Esophagus muscularis mucosa (tissue), 4 donors: ENCODE results near the gene PANX3. TPM values are rescaled to one million over a fixed set of nuclear protein-coding genes. Genes with fewer than 3 reads are reported as not detected.

Experiments
- DNase-seq: peaks from one replicate; pipeline ENCODE4 v3.0.0-alpha.2; 2017; ENCODE audit errors: extremely low spot score
- H3K27ac ChIP-seq, 4 donors: fragments of 200-600 bp; sonication (generic); replicated peaks in 1 of 4; 1 replicate in 3 of 4; 2 replicates in 1 of 4; pipeline ENCODE4 v1.5.1; 2016 to 2019; ENCODE audit warnings: mild to moderate bottlenecking in 1 of 4
- H3K27me3 ChIP-seq, 4 donors: fragments of 200-600 bp; sonication (generic); one replicate each; pipeline versions ENCODE4 v1.5.1 to v1.6.0; 2016 to 2019
- H3K36me3 ChIP-seq, 4 donors: fragments of 200-600 bp; sonication (generic); one replicate each; pipeline ENCODE4 v1.5.1; 2016 to 2019
- H3K4me1 ChIP-seq, 4 donors: fragments of 200-600 bp; sonication (generic); one replicate each; pipeline ENCODE4 v1.5.1; 2016 to 2019
- H3K4me3 ChIP-seq, 4 donors: fragments of 200-600 bp; sonication (generic); 1 replicate in 2 of 4; 2 replicates in 2 of 4; pipeline ENCODE4 v1.5.1; 2016 to 2019; ENCODE audit warnings: mild to moderate bottlenecking in 4 of 4, moderate library complexity in 1 of 4
- H3K9me3 ChIP-seq, 4 donors: fragments of 200-600 bp; sonication (generic); 1 replicate in 3 of 4; 2 replicates in 1 of 4; pipeline ENCODE4 v1.5.1; 2016 to 2019
- CTCF ChIP-seq, 3 experiments: fragments of 200-600 bp in 2 of 3; fragments of 450-650 bp in 1 of 3; sonication (generic) in 2 of 3; IDR thresholded peaks; one replicate each; pipeline ENCODE4 v1.5.1; 2017 to 2019; ENCODE audit warnings: antibody characterized with exemption in 3 of 3, mild to moderate bottlenecking in 2 of 3, moderate library complexity in 1 of 3
- EP300 ChIP-seq: sonication (generic); formaldehyde crosslinking; IDR thresholded peaks from one replicate; pipeline ENCODE4 v1.6.1; 2017; ENCODE audit warnings: antibody characterized with exemption
- POLR2A ChIP-seq: fragments of 450-650 bp; IDR thresholded peaks from one replicate; pipeline ENCODE4 v1.6.1; 2017; ENCODE audit warnings: antibody characterized with exemption, moderate library complexity, mild to moderate bottlenecking, low read depth
- POLR2AphosphoS5 ChIP-seq, 2 donors: sonication (generic); formaldehyde crosslinking; IDR thresholded peaks; one replicate each; pipeline ENCODE4 v1.6.1; 2017; ENCODE audit warnings: antibody characterized with exemption in 2 of 2
- WGBS: methylation state at CpG from one replicate; pipeline ENCODE4 v1.1.5; 2018; 5-methylcytosine and 5-hydroxymethylcytosine counted together
- intact Hi-C: fragments of 100-400 bp; cut with DNase I; formaldehyde crosslinking; loops from one replicate; pipeline ENCODE4 v1.15.1; 2023
- total RNA-seq, 4 donors: library from RNA; depleted of rRNA; stranded (reverse); fragments of >200 nt; gene quantifications; one replicate each; pipeline versions ENCODE4 v1.1.0 to v1.2.1, GENCODE V29; 2016

Gene PANX3
- total RNA-seq, 4 donors from 2014 or later = not detected

GRCh38 chr11:124584681-124585372 lies 26.4 kb upstream of the PANX3 start:
- DNase-seq = no peak
- Histone ChIP-seq H3K36me3 (no peaks in the 10 kb centered on the region), H3K9me3 (no peaks in the 10 kb centered on the region), H3K27ac (no peak overlapping the region), H3K4me3 (no peak overlapping the region), H3K4me1 (no peaks in the 10 kb centered on the region), H3K27me3 (no peaks in the 10 kb centered on the region)
- no peak for TF ChIP-seq POLR2A
- TF ChIP-seq CTCF (IDR thresholded peaks at IDR 0.05) = no peak
- TF ChIP-seq EP300 = no peak
- no peak for TF ChIP-seq POLR2AphosphoS5 (IDR thresholded peaks at IDR 0.05)
- intact Hi-C loops = loop anchor here (5.0 to 10.0 kb wide), 2 partner anchors 163 to 510 kb away; partner anchors contain the start of gene OR8B4
- 69% methylated on average over 4 of the region's 4 CpGs for WGBS

GRCh38 chr11:124586238-124586860 lies 24.9 kb upstream of the PANX3 start:
- H3K9me3 ChIP-seq = no peaks in the 10 kb centered on the region
- DNase-seq = no peak
- H3K27me3 ChIP-seq = no peaks in the 10 kb centered on the region
- WGBS = 46% methylated on average over 3 of the region's 3 CpGs
- H3K4me3 ChIP-seq = no peak overlapping the region
- peak; percentile 40 to 60 (median 50) for TF ChIP-seq CTCF (IDR thresholded peaks at IDR 0.05)
- TF ChIP-seq POLR2A = no peak
- H3K27ac ChIP-seq = no peak overlapping the region
- H3K4me1 ChIP-seq = no peaks in the 10 kb centered on the region
- intact Hi-C loops = loop anchor here (10.0 kb wide), 1 partner anchor 512 kb away; no protein-coding TSS in a partner anchor
- H3K36me3 ChIP-seq = no peaks in the 10 kb centered on the region

GRCh38 chr11:124591430-124591829 lies 19.8 kb upstream of the PANX3 start:
- Histone ChIP-seq H3K4me3 (no peak overlapping the region), H3K36me3 (no peaks in the 10 kb centered on the region), H3K27ac (no peak overlapping the region), H3K9me3 (no peaks in the 10 kb centered on the region), H3K27me3 (peaks cover 0 to 11% (median 0%) of the 10 kb centered on the region in 4 donors), H3K4me1 (no peaks in the 10 kb centered on the region)
- 93% methylated on average over 2 of the region's 2 CpGs for WGBS
- intact Hi-C loops = loop anchor here (5.0 kb wide), 1 partner anchor 179 kb away; no protein-coding TSS in a partner anchor
- DNase-seq = no peak
- TF ChIP-seq POLR2A = no peak
- TF ChIP-seq CTCF (IDR thresholded peaks at IDR 0.05) = no peak
- TF ChIP-seq EP300 = no peak
- no peak for TF ChIP-seq POLR2AphosphoS5 (IDR thresholded peaks at IDR 0.05)

- H3K36me3 ChIP-seq = no peaks in the 10 kb centered on the region
- H3K9me3 ChIP-seq = no peaks in the 10 kb centered on the region
- no peak overlapping the region for H3K4me3 ChIP-seq
- DNase-seq = no peak
- intact Hi-C loops = loop anchor here (5.0 kb wide), 1 partner anchor 180 kb away; no protein-coding TSS in a partner anchor
- H3K27ac ChIP-seq = no peak overlapping the region
- 91% methylated on average over 6 of the region's 6 CpGs for WGBS
- H3K27me3 ChIP-seq = peaks cover 0 to 14% (median 0%) of the 10 kb centered on the region in 4 donors
- H3K4me1 ChIP-seq = no peaks in the 10 kb centered on the region
- TF ChIP-seq CTCF (IDR thresholded peaks at IDR 0.05) = no peak
- no peak for TF ChIP-seq POLR2AphosphoS5 (IDR thresholded peaks at IDR 0.05)
- no peak for TF ChIP-seq POLR2A
Observed at GRCh38 chr11:124592627-124593026, 18.6 kb upstream of the PANX3 start.
